Activated T-helper 17 cell treated with anti-CD3 and anti-CD28 coated beads, Interleukin-2, amount 50 U/mL, for 72 hours (primary cell): ENCODE measurements around the gene TENM4. TPM values are rescaled to one million over a fixed set of nuclear protein-coding genes. Genes with fewer than 3 reads are reported as not detected.

Experiments
- ATAC-seq: fragments of 150-1000 bp; cut with Tn5 transposase; replicated peaks from 2 replicates; pipeline ENCODE4 v1.10.0; 2021; ENCODE audit warnings: mild to moderate bottlenecking, moderate library complexity
- H3K27ac Mint-ChIP-seq: one replicate; pipeline ENCODE4 v1.8.0; 2022; ENCODE audit warnings: mixed read lengths
- H3K27me3 Mint-ChIP-seq: one replicate; pipeline ENCODE4 v1.8.0; 2022; ENCODE audit warnings: mixed read lengths
- H3K36me3 Mint-ChIP-seq: one replicate; pipeline ENCODE4 v1.8.0; 2022; ENCODE audit warnings: low read depth, mild to moderate bottlenecking, mixed read lengths
- H3K4me1 Mint-ChIP-seq: one replicate; pipeline ENCODE4 v1.8.0; 2022; ENCODE audit warnings: mixed read lengths
- H3K4me3 Mint-ChIP-seq: one replicate; pipeline ENCODE4 v1.8.0; 2022; ENCODE audit warnings: mild to moderate bottlenecking, mixed read lengths
- H3K9me3 Mint-ChIP-seq: one replicate; pipeline ENCODE4 v1.8.0; 2022; ENCODE audit warnings: mixed read lengths
- total RNA-seq, 2 donors: library from RNA; stranded (reverse); gene quantifications; one replicate each; pipeline ENCODE4 v1.2.3, GENCODE V29; 2022

TENM4 gene
- total RNA-seq, 2 donors from 2014 or later, result 0.15 TPM; not detected in 1

GRCh38 chr11:79400206-79400605 lies 40.6 kb downstream of the TENM4 start:
- no peak for ATAC-seq
- H3K36me3 Mint-ChIP-seq, result no peaks in the 10 kb centered on the region
- peaks cover 4% of the 10 kb centered on the region for H3K9me3 Mint-ChIP-seq
- H3K27ac Mint-ChIP-seq, result no peak overlapping the region
- H3K4me1 Mint-ChIP-seq, result no peaks in the 10 kb centered on the region
- H3K4me3 Mint-ChIP-seq, result no peak overlapping the region
- H3K27me3 Mint-ChIP-seq, result peaks cover 10% of the 10 kb centered on the region

GRCh38 chr11:79397252-79397651 lies 43.6 kb downstream of the TENM4 start:
- Mint-ChIP-seq H3K36me3 (no peaks in the 10 kb centered on the region), H3K27ac (no peak overlapping the region), H3K4me1 (no peaks in the 10 kb centered on the region), H3K27me3 (peaks cover 6% of the 10 kb centered on the region), H3K4me3 (no peak overlapping the region), H3K9me3 (peaks cover 4% of the 10 kb centered on the region)
- no peak for ATAC-seq

- Mint-ChIP-seq H3K4me3 (no peak overlapping the region), H3K9me3 (peaks cover 2% of the 10 kb centered on the region), H3K27ac (no peak overlapping the region), H3K27me3 (peaks cover 9% of the 10 kb centered on the region), H3K36me3 (no peaks in the 10 kb centered on the region), H3K4me1 (no peaks in the 10 kb centered on the region)
- no peak for ATAC-seq
These were observed 44.2 kb downstream of the TENM4 start for GRCh38 chr11:79396674-79397073.

GRCh38 chr11:79396001-79396400 lies 44.8 kb downstream of the TENM4 start:
- Mint-ChIP-seq H3K36me3 (no peaks in the 10 kb centered on the region), H3K9me3 (no peaks in the 10 kb centered on the region), H3K27me3 (peaks cover 6% of the 10 kb centered on the region), H3K4me1 (no peaks in the 10 kb centered on the region), H3K27ac (no peak overlapping the region), H3K4me3 (no peak overlapping the region)
- ATAC-seq, result no peak

GRCh38 chr11:79393362-79394043 lies 47.3 kb downstream of the TENM4 start:
- Mint-ChIP-seq H3K27ac (no peak overlapping the region), H3K27me3 (peaks cover 4% of the 10 kb centered on the region), H3K9me3 (no peaks in the 10 kb centered on the region), H3K36me3 (no peaks in the 10 kb centered on the region), H3K4me1 (peaks cover 9% of the 10 kb centered on the region), H3K4me3 (no peak overlapping the region)
- peak; percentile 5 for ATAC-seq

GRCh38 chr11:79392161-79392560 lies 48.7 kb downstream of the TENM4 start:
- Mint-ChIP-seq H3K4me1 (peaks cover 9% of the 10 kb centered on the region), H3K27ac (no peak overlapping the region), H3K4me3 (no peak overlapping the region), H3K9me3 (no peaks in the 10 kb centered on the region), H3K36me3 (no peaks in the 10 kb centered on the region), H3K27me3 (peaks cover 4% of the 10 kb centered on the region)
- ATAC-seq, result no peak

GRCh38 chr11:79390923-79391322 lies 49.9 kb downstream of the TENM4 start:
- Mint-ChIP-seq H3K4me1 (peaks cover 9% of the 10 kb centered on the region), H3K4me3 (no peak overlapping the region), H3K27ac (no peak overlapping the region), H3K9me3 (no peaks in the 10 kb centered on the region), H3K36me3 (no peaks in the 10 kb centered on the region), H3K27me3 (peaks cover 4% of the 10 kb centered on the region)
- ATAC-seq, result no peak

- Mint-ChIP-seq H3K9me3 (no peaks in the 10 kb centered on the region), H3K4me3 (no peak overlapping the region), H3K36me3 (no peaks in the 10 kb centered on the region), H3K4me1 (peaks cover 9% of the 10 kb centered on the region), H3K27me3 (peaks cover 4% of the 10 kb centered on the region), H3K27ac (no peak overlapping the region)
- no peak for ATAC-seq
These were observed 50.4 kb downstream of the TENM4 start for GRCh38 chr11:79390477-79390876.

- peaks cover 9% of the 10 kb centered on the region for H3K4me1 Mint-ChIP-seq
- H3K9me3 Mint-ChIP-seq, result no peaks in the 10 kb centered on the region
- no peak overlapping the region for H3K4me3 Mint-ChIP-seq
- H3K27me3 Mint-ChIP-seq, result peaks cover 6% of the 10 kb centered on the region
- no peaks in the 10 kb centered on the region for H3K36me3 Mint-ChIP-seq
- no peak overlapping the region for H3K27ac Mint-ChIP-seq
- no peak for ATAC-seq
These were observed 52.6 kb downstream of the TENM4 start for GRCh38 chr11:79388201-79388600.

GRCh38 chr11:79383874-79384273 lies 57.0 kb downstream of the TENM4 start:
- H3K27ac Mint-ChIP-seq, result no peak overlapping the region
- peaks cover 5% of the 10 kb centered on the region for H3K27me3 Mint-ChIP-seq
- H3K36me3 Mint-ChIP-seq, result no peaks in the 10 kb centered on the region
- no peak for ATAC-seq
- no peaks in the 10 kb centered on the region for H3K9me3 Mint-ChIP-seq
- no peak overlapping the region for H3K4me3 Mint-ChIP-seq
- H3K4me1 Mint-ChIP-seq, result no peaks in the 10 kb centered on the region

- Mint-ChIP-seq H3K27me3 (peaks cover 5% of the 10 kb centered on the region), H3K36me3 (no peaks in the 10 kb centered on the region), H3K27ac (no peak overlapping the region), H3K9me3 (no peaks in the 10 kb centered on the region), H3K4me1 (no peaks in the 10 kb centered on the region), H3K4me3 (no peak overlapping the region)
- ATAC-seq, result no peak
These were observed 58.4 kb downstream of the TENM4 start for GRCh38 chr11:79382301-79383050.

GRCh38 chr11:79381036-79381435 lies 59.8 kb downstream of the TENM4 start:
- H3K27me3 Mint-ChIP-seq, result peaks cover 8% of the 10 kb centered on the region
- H3K27ac Mint-ChIP-seq, result no peak overlapping the region
- no peaks in the 10 kb centered on the region for H3K4me1 Mint-ChIP-seq
- no peaks in the 10 kb centered on the region for H3K36me3 Mint-ChIP-seq
- no peak for ATAC-seq
- H3K9me3 Mint-ChIP-seq, result no peaks in the 10 kb centered on the region
- H3K4me3 Mint-ChIP-seq, result no peak overlapping the region

GRCh38 chr11:79377406-79377805 lies 63.4 kb downstream of the TENM4 start:
- H3K36me3 Mint-ChIP-seq, result no peaks in the 10 kb centered on the region
- H3K9me3 Mint-ChIP-seq, result no peaks in the 10 kb centered on the region
- H3K4me1 Mint-ChIP-seq, result no peaks in the 10 kb centered on the region
- no peak overlapping the region for H3K27ac Mint-ChIP-seq
- H3K27me3 Mint-ChIP-seq, result peaks cover 7% of the 10 kb centered on the region
- no peak overlapping the region for H3K4me3 Mint-ChIP-seq
- no peak for ATAC-seq

GRCh38 chr11:79375818-79376550 lies 64.8 kb downstream of the TENM4 start:
- Mint-ChIP-seq H3K27me3 (peaks cover 14% of the 10 kb centered on the region), H3K4me3 (no peak overlapping the region), H3K4me1 (no peaks in the 10 kb centered on the region), H3K27ac (no peak overlapping the region), H3K36me3 (no peaks in the 10 kb centered on the region), H3K9me3 (no peaks in the 10 kb centered on the region)
- no peak for ATAC-seq

GRCh38 chr11:79374727-79375126 lies 66.1 kb downstream of the TENM4 start:
- H3K27ac Mint-ChIP-seq, result no peak overlapping the region

More at GRCh38 chr11:79374727-79375126, 66.1 kb downstream of the TENM4 start:
- Mint-ChIP-seq H3K4me3 (no peak overlapping the region), H3K36me3 (no peaks in the 10 kb centered on the region), H3K9me3 (no peaks in the 10 kb centered on the region), H3K4me1 (no peaks in the 10 kb centered on the region), H3K27me3 (peaks cover 17% of the 10 kb centered on the region)
- no peak for ATAC-seq
